AG09309 (cell line): ENCODE data around the gene ENTPD8.
"Not testable (repeated sequence)": the region's sequence is repeated elsewhere in the genome, so short reads cannot be mapped to it uniquely, and the experiment has no call there.

Experiments used
- DNase-seq: peaks from one replicate; pipeline ENCODE4 v3.0.0-alpha.2; 2010; ENCODE audit warnings: low read depth
- H3K4me3 ChIP-seq: 2 replicates; pipeline ENCODE4 v1.5.1; 2011; ENCODE audit warnings: mild to moderate bottlenecking, low read depth, low read length, moderate library complexity; ENCODE audit not compliant: control insufficient read depth
- TF ChIP-seq, protein P1 (sequence below): IDR thresholded peaks from 2 replicates; pipeline ENCODE4 v1.5.1; 2011; ENCODE audit warnings: mild to moderate bottlenecking, low read depth, low read length, inconsistent platforms; ENCODE audit not compliant: insufficient read depth, control insufficient read depth; ENCODE audit errors: missing control alignments

ENTPD8 gene

DNA sequence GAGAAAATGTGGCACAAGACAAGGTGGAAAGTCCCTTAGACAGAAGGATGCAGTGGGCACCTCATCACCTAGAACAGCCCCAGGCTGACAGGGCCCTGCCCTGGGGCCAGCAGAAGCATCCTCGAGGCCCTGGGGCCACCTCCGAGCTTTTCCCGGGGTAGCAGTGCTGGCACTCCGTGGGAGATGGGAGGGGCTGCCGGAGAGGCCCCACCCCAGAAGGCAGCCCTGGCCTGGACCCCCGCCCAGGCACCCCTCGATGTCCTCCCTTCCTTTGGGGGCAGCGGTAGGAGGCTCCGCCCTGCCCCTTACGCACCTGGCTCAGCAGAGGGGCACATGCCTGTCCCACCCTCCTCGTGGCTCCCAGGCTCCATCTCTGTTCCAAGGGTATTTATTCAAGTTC, 35.7 kb upstream of the ENTPD8 start:
- DNase-seq = no peak
- TF ChIP-seq, protein P1, sequence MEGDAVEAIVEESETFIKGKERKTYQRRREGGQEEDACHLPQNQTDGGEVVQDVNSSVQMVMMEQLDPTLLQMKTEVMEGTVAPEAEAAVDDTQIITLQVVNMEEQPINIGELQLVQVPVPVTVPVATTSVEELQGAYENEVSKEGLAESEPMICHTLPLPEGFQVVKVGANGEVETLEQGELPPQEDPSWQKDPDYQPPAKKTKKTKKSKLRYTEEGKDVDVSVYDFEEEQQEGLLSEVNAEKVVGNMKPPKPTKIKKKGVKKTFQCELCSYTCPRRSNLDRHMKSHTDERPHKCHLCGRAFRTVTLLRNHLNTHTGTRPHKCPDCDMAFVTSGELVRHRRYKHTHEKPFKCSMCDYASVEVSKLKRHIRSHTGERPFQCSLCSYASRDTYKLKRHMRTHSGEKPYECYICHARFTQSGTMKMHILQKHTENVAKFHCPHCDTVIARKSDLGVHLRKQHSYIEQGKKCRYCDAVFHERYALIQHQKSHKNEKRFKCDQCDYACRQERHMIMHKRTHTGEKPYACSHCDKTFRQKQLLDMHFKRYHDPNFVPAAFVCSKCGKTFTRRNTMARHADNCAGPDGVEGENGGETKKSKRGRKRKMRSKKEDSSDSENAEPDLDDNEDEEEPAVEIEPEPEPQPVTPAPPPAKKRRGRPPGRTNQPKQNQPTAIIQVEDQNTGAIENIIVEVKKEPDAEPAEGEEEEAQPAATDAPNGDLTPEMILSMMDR = no peak
- no peak overlapping the region for H3K4me3 ChIP-seq

DNA sequence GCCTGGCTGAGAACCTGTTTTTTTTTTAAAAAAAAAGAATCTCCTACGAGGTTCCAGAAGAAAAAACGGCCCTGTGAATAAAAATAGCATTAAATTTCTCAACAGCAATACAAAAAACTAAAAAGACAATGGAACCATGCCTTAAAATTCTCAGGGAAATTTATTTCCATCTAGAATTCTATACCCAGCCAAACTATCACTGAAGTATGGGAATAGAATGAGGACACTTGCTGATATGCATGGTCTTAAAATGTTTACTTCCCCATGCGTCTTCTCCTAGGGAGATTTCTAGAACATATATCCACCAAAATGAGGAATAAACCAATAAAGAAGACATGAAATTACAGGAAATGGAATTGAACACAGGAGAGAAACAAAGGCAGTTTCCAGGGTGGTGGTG, 34.5 kb upstream of the ENTPD8 start:
- no peak for DNase-seq
- TF ChIP-seq, protein P1 = no peak
- no peak overlapping the region for H3K4me3 ChIP-seq

DNA sequence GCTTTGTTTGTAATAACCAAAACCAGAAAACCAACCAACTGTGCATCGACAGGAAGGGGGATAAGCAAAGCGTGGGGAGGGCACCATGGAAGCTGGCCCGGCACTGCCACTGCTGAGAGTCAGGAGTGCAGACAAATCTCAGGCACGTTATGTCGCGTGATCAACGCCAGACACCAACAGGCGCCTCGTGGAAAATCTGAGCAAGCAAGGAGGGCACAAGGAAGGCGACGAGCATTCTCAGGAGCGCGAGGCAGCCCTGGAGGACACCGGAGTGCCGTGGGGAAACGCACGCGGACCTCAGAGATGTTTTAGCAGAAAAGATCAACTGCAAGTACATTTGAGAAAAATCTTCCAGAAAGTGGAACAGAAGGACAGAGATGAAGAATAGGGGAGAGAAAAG, 33.1 kb upstream of the ENTPD8 start:
- DNase-seq = no peak
- H3K4me3 ChIP-seq = no peak overlapping the region
- TF ChIP-seq, protein P1 = no peak

DNA sequence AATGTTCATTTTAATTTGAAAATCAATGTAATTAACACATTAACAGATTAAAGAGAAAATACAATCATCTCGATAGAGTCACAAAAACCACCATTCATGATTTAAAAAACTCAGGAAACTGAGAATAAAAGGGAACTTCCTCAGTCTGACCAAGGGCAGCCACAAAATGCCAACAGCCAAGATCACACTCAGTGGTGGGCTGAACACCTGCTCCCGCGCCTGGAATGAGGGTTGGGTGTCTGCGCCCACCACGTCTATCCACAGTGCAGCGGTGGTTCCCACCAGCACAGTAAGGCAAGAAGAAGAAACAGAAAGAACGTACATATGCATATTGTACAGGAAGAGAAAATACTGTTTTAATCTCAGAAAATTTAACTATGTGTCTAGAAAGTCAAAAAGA, 29.6 kb upstream of the ENTPD8 start:
- H3K4me3 ChIP-seq = no peak overlapping the region
- TF ChIP-seq, protein P1 = no peak
- no peak for DNase-seq

DNA sequence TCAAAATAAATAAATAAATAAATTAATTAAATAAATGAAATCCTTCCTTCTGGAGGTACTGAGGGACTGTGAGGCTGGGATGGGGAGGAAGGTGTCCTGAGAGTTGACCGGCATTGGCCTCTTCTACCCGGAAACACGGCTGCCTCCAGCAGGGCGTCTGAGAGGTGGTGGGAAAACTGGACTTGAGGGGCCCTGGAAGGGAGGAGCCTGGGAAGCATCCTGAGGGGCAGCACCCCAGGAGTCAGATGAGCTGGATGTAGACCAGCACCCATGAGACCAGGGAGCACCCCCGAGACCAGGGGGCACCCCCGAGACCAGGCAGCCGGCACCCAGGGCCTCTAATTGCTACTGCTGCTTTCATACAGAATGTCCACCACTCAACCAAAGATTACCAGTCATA, 26.7 kb upstream of the ENTPD8 start:
- H3K4me3 ChIP-seq = no peak overlapping the region
- TF ChIP-seq, protein P1 = no peak
- DNase-seq = no peak

DNA sequence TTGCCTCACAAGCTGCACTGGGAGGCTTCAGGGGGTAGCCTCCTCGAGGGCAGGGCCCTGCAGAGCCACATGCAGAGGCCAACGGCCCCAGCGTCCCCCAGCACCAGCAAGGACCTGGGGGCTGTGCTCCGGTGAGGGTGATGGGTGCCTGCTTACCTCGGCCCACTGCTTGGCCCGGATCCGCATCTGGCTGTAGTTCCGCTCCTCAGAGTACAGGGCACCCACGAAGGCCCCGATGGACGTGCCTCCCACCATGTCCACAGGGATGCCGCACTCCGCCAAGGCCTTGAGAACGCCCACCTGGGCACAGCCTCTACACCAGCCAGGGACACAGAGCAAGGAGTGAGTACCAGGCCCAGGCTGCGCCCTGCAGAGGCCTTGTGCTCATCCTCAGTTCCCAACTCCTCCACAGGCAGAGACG, 26.0 kb upstream of the ENTPD8 start:
- TF ChIP-seq, protein P1 = no peak
- no peak for DNase-seq
- H3K4me3 ChIP-seq = no peak overlapping the region

DNA sequence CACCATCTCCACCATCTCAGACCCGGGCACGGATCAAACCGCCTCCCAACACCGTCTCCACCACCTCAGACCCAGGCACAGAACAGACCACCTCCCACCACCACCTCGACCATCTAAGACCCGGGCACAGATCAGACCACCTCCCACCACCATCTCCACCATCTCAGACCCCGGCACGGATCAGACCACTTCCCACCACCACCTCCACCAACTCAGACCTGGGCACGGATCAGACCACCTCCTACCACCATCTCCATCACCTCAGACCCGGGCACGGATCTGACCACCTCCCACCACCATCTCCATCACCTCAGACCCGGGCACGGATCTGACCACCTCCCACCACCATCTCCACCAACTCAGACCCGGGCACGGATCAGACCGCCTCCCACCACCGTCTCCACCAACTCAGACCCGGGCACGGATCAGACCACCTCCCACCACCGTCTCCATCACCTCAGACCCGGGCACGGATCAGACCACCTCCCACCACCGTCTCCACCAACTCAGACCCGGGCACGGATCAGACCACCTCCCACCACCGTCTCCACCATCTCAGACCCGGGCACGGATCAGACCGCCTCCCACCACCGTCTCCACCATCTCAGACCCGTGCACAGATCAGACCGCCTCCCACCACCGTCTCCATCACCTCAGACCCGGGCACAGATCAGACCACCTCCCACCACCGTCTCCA, 25.4 kb upstream of the ENTPD8 start:
- not testable (repeated sequence) for DNase-seq

More for the DNA sequence above, 25.4 kb upstream of the ENTPD8 start:
- H3K4me3 ChIP-seq = not testable (repeated sequence)
